D341Med (cell line): Measurements from ENCODE around the gene PLOD3.
"Not testable (repeated sequence)": the region's sequence is repeated elsewhere in the genome, so short reads cannot be mapped to it uniquely, and the experiment has no call there.

ENCODE experiments used
- DNase-seq: peaks from one replicate; pipeline ENCODE4 v3.0.0; 2012; ENCODE audit warnings: low spot score

Gene PLOD3, protein sequence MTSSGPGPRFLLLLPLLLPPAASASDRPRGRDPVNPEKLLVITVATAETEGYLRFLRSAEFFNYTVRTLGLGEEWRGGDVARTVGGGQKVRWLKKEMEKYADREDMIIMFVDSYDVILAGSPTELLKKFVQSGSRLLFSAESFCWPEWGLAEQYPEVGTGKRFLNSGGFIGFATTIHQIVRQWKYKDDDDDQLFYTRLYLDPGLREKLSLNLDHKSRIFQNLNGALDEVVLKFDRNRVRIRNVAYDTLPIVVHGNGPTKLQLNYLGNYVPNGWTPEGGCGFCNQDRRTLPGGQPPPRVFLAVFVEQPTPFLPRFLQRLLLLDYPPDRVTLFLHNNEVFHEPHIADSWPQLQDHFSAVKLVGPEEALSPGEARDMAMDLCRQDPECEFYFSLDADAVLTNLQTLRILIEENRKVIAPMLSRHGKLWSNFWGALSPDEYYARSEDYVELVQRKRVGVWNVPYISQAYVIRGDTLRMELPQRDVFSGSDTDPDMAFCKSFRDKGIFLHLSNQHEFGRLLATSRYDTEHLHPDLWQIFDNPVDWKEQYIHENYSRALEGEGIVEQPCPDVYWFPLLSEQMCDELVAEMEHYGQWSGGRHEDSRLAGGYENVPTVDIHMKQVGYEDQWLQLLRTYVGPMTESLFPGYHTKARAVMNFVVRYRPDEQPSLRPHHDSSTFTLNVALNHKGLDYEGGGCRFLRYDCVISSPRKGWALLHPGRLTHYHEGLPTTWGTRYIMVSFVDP

DNA sequence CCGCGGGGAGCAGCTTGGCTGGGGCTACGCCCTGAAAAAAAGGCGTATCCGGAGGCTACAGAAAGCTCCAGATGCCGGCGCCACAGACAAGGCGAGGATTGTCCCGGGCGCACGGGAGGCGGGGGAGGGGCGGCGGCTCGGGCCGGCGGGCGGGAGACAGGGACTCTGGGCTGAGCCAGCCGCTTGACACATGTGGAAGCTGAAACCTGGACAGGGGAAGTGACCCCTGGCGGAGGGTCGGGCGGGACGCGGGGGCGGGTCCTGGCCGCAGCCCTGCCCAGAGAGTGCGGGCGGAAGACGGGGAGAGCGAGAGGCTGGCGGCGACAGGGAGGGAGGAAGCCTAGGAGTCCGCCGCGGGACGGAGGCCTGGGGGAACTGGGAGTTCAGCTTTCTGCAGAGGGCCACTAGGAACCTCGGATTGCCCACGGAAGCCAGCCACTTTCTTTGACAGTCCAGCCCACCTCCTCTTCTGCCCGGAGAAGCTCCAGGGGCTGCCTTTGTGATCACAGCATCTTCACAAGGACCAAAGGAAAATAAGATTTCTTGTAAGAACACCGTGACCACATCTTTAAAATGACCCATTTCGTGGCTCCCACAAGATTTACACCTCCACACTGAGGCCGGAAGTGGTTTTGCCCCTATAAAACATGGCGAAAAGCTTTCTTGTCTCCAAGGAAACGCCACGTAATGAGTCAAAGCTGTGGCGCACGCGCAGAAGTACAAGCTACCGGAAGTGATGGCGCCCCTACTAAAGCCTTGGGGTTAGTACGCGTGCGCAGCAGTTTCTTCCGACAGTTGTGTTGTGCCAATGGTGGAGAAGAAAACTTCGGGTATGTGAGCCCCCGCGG is at the start of gene PLOD3, which contains the start of gene ZNHIT1:
PLOD3 (minus strand) TSS at position 194 of the 848 bp plus-strand sequence. CDS start 307 bp downstream, outside the sequence.
ZNHIT1 (plus strand) TSS at position 778 of the 848 bp plus-strand sequence; CDS start at position 809, 31 bp downstream.
- DNase-seq: peak; percentile 93

DNA sequence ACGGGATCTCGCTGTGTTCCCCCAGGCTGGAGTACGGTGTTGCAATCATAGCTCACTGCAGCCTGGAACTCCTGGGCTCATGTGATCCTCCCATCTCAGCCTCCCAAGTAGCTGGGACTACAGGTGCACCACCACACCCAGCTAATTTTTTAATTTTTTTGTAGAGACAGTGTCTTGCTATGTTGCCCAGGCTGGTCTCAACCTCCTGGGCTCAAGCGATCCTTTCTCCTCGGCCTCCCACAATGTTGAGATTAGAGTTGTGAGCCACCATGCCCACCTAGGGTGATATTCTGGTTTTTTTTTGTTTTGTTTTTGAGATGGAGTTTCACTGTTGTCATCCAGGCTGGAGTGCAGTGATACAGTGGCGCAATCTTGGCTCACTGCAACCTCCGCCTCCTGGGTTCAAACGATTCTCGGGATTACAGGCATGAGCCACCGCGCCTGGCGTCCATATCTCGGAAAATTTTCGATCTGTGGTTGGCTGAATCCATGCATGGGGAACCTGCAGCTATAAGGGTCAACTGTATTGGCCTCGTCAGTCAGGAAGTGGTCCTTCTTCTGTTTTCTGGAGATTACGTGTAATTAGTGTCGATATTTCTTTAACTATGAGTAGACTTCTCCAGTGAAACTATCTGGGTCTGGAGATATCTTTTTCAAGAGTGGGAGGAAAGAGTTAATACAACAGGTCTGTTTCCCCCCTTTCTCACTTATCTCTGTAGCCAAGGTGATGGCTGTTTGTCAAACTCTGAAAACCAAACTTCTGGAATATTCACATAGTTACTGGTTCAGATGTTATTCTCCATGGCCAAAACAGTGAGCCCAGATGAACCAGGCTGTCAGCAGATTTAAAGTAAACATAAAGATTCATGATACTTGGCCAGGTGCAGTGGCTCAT is 48.5 kb upstream of the PLOD3 start:
- no peak for DNase-seq

DNA sequence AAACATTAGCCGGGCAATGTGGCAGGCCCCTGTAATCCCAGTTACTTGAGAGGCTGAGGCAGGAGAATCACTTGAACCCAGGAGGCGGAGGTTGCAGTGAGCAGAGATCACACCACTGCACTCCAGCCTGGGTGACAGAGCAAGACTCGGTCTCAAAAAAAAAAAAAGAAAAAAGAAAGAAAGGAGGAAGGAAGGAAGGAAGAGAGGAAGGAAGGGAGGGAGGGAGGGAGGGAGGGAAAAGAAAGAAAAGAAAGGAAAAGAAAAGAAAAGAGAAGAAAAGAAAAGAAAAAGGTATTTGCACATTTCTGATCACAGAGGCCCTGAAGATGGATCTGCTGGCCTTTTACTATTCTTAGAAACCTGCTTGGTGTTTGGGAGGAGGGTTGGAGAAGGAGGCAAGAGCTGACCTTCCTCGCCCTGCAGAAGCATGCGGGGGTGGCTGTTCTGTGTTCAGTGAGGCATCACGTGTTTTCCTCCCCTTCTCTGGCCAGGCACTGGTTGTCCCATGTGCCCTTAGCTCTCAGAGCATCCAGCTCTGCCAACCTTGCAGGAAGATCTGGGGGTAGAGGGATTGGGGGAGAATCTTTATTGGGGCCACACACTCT is 46.8 kb upstream of the PLOD3 start:
- DNase-seq: not testable (repeated sequence)

DNA sequence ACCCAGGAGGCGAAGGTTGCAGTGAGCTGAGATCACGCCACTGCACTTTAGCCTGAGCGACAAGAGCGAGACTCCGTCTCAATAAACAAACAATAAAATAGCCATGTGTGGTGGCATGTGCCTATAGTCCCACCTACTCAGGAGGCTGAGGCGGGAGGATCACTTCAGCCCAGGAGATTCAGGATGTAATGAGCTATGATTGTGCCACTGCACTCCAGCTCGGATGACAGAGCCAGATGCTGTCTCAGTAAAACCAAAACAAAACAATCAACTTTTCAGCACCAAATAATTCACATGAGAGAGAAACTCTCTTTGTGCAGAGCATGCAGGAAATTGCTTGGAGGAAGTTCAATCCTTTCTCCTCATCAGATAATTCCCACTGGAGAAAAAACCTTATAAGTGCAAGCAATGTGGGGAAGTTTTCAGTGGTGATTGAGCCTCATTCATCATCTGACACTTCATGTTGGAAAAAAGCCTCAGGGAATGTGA is 40.9 kb upstream of the PLOD3 start:
- DNase-seq: no peak

DNA sequence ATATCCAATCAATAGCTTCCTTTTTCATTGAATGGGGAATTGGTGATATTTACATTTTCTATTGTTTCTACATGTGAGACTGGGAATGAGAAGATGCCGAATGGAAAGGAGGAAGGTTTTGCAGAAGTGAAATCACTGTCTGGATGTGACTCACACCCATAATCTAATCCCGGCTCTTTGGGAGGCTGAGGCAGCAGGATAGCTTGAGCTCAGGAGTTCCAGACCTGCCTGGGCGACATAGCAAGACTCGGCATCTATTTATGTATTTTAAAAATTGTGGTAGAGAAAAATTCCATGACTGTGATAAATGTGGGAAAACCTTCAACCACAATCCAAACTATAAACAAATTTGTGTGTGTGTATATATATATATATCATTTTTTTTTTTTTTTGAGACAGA is 38.4 kb upstream of the PLOD3 start:
- DNase-seq: no peak

DNA sequence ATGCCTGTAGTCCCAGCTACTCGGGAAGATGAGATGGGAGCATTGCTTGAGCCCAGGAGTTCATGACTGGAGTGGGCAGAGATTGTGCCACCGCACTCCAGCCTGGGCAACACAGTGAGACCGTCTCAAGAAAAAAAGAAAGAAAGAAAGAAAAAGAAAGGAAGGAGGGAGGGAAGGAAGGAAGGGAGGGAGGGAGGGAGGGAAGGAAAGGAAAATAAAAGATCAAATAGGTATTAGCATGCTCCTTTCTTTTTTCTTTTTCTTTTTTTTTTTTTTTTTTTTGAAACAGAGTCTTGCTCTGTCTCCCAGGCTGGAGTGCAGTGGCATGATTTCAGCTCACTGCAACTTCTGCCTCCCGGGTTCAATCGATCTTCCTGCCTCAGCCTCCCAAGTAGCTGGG is 35.8 kb upstream of the PLOD3 start:
- DNase-seq: not testable (repeated sequence)

DNA sequence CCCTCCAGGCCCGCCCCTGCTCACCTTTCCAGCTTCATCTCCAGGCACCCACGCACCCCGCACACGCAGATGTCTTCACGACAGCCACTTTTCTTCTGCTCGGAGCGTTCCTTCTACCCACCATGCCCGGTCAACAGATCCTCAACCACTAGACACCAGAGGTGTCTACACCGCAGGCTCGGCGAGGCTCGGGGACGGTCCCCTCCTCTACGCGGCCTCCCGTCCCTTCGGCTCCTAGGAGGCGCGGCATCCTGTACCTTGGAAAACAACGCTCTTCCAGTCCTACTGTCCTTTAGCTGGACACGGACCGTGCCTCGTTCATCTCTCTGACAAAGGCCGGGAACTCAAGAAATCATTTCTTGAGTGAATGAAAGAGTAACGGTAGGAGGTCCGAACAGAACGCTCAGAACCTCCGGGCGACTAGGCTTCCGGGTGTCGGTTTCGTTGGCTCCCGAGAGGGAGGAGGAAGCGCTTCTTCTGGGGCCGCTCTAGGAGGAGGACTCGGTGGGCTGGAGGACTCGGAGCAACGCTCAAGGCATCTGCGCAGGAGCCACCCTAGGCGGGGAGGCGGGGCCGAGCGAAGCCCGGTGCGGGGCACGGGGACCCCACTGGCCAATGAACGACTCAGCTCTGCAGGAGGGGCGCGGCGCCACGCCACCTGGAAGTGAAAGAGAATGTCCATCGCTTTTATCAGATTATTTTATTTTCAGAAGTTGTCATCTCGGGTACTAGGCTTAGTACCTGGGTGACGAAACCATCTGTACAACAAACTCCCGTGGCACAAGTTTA is 34.7 kb upstream of the PLOD3 start:
- DNase-seq: peak; percentile 98

DNA sequence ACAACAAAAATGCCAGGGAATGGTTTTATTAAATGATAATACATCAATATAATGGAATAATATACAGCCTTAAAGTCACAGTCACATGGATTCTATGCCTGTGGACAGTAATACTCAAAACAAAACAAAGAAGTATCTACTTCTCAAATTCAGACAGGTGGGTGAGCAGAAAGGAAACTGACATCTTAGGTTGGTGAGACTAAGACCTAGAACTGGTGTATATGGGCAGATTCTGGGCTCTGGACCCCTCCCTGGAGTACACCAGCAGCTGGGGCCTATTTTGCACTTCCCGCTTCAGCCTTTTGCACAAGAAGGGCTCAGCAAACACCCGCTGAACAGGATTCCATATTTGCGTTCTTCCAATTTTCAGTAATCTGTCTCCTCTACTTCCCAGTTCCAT is 32.9 kb upstream of the PLOD3 start:
- no peak for DNase-seq

DNA sequence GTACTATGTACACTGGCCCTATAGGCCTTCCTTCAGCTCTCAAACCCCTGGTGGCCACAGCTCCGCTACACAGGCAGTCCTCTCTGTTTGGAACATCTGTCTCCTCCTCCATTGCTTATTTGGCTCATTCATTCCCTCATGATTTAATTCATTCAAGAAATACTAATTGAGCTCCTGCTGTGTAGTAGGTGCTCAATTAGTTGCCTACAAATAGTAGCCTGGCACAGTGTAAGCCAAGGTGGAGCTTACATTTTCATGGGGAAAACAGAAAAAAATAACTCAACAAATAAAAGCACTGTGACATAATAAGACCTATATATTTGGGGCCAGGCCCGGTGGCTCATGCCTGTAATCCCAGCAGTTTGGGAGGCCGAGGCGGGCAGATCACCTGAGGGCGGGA is 30.9 kb upstream of the PLOD3 start:
- DNase-seq: no peak

DNA sequence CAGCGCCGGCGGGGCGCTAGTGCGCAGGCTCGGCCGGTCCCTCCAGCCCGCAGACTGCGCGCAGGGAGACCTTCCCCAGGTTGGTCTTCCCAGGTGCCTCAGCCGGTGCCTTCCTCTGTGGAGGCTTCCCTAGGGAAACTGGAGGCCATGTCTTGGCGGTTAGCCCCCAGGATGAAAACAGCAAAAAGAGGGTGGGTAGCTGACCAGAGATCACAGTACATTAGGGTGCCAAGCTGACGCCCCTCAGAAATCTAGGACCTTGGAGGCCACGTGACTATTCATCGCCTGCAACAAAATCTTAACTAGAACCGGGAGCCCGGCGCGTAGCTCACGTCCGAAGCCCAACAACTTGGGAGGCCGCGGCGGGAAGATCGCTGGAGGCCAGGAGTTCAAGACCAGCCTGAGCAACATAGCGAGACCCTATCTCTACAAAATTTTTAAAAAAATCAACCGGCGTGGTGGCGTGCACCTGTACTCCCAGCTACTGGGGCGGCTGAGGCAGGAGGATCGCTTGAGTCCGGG is 27.8 kb upstream of the PLOD3 start:
- DNase-seq: peak; percentile 96

DNA sequence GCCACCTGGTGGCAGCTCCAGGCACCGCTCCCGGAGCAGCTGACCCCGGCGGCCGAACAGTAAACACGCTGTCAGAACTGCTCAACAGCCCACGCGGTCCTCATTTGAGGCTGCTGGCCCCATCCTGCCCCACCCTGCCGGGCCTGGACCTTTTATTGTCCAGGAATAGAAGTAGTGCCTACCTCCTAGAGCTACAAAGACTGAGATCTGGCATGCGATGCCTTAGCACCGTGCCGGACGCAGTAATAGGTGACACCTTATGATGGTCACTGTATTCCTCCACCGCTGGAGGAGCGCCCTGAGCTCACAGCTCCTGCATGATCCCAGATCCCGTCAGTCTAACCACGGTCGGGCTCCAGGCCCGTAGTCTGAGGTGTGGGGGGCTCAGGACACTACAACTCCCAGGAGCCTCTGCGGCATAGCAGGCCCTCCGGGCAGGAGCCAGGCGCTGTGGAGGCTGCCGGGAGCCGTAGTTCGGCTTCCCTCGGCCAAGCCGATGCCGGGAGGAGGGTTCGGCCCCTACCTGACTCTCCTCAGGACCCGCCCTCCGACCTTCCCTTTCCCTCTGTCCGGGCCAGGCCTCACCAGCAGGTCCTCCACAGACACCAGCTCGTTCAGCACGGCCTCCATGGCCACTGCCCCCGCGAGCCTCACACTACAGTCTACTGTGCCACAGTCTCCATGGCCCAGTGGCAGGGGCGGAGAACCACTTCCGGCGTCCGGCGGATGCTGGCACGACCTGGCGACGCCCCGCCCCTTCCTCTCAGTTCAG is 27.2 kb upstream of the PLOD3 start, which contains the start of gene FIS1:
FIS1 (minus strand) TSS at position 707 of the 772 bp plus-strand sequence; CDS start at position 630, 77 bp downstream.
- DNase-seq: peak; percentile 89

DNA sequence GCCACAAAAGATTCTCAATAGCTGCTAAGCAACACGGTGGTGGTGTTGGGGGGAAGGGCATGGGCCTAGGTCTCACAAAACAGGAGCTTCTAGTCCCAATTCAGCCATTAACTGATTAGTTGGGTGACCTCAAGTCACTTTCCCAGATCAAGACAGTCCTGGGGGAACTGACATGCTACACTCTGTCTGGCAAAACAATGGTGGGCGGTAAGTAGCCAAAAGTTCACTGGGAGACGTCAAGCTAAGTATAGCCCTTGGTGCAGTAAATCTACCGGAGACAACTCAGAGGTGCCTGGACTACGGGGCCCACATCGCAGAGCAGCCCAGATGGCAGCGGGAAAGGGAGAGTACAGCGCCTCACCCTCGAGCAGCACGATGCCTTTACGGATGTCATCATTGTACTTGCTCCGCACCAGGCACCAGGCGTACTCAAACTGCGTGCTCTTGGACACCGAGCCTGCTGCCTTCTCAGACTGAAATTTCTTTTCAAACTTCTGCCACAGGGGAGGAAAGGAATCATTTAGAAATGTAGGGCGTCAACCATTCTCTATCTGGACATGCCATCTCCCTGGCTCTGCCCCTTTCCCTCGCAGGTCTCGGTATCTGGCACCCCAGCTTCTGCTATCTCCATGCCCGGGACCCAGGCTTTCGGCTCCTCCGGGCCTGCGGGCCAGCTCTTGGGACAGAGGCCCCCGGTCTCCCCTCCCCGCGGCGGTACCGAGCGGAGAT is 26.4 kb upstream of the PLOD3 start:
- DNase-seq: peak; percentile 36

DNA sequence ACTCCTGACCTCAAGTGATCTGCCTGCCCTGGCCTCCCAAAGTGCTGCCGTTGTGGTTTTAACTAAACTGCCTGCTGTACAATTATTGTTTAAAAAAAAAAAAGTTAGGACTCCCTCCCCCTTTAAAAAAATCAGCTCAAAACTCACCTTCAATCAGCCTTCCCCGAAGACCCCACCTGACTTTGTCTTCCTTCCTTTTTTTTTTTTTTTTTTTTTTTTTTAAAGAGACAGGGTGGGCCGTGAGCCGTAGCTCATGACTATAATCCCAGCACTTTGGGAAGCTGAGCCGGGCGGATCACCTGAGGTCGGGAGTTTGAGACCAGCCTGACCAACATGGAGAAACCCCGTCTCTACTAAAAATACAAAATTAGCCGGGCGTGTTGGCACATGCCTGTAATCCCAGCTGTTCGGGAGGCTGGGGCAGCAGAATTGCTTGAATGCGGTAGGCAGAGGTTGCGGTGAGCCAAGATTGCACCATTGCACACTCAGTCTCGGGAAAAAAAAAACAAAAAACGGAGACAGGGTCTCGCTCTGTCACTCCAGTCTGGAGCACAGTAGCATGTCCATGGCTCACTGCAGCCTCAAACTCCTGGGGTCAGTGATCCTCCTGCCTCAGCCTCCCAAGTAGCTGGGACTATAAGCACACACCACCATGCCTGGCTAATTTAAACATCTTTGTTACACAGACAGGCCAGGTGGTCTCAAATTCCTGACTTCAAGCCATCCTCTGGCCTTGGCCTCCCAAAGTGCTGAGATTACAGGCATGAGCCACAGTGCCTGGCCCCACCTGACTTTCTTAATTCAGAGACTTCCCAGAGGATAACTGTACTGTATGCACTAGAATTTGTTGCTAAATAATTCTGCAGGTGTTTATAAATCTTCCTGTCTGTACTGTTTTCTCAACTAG is 24.3 kb upstream of the PLOD3 start:
- DNase-seq: no peak

DNA sequence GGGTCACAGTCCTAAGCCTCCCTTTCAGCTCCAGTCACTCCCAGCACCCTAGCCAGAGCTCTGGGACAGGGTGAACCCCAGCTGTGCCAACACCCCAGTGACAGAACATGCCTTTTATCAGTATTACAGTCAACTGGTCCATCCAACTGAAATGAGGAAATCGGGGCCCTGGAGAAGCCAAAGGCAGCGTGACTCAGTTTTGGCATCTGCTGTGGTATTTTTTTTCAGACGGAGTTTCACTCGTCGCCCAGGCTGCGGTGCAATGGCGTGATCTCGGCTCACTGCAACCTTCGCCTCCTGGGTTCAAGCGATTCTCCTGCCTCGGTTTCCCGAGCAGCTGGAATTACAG is 23.6 kb upstream of the PLOD3 start:
- no peak for DNase-seq

DNA sequence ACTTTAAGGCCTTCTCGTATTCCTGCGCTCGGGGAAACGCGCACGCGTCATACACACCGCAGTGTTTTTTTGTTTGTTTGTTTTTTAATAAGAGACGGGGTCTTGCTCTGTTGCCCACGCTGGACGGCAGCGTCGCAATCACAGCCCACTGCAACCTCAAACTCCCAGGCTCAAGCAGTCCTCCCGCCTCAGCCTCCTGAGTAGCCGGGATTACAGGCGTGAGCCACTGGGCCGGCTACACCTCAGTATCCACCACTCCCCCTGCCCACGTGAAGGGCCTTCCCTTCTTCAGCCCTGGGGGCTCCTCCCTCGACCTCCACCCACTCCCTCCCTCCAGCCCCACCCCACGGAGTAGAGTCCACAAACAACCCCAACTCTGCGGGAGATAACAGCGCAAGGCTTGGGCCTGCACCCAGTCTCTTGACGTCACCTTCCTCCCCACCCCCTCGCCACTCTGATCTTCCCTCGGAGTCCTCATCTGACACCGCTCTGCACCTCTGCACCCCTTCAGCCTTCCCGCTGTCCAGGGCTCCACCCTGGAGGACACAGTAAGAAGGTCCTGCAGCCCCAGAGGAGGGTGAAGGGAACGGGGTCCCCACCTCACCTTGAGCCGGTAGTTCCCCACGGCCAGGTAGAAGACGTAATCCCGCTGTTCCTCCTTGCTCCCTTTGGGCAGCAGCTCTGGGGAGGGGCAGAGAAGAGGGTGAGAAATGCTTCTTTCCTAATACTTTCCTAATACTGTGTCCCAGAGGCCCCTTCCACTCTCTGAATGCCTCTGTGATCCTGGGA is 23.0 kb upstream of the PLOD3 start:
- no peak for DNase-seq

DNA sequence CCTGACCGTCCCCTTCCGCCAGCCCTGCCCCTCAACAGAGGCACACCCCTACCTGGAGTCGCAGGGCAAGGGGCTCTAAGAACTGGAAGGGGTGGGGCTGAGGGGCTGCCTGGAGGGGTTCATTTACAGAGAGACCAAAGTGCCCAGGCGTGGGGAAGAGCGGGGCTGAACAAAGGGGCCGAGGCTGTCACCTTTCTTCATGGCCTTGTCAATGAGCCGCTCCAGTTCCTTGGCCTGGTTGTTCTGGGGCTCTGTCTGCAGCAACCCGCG is 22.5 kb upstream of the PLOD3 start:
- no peak for DNase-seq
